DND-41 (cell line): ENCODE results near the gene TBC1D5.

Experiments used
- CTCF ChIP-seq: IDR thresholded peaks from 2 replicates; pipeline ENCODE4 v1.5.1; 2012; ENCODE audit warnings: borderline replicate concordance, low read length, moderate library complexity, mild to moderate bottlenecking; ENCODE audit not compliant: poor library complexity, severe bottlenecking; ENCODE audit errors: extremely low read depth
- EZH2 ChIP-seq: IDR thresholded peaks from 3 replicates; pipeline ENCODE4 v1.6.1; 2012; ENCODE audit warnings: borderline replicate concordance, low read depth, mild to moderate bottlenecking, moderate library complexity, low read length, inconsistent platforms; ENCODE audit not compliant: severe bottlenecking

- no peak for TF ChIP-seq EZH2
- TF ChIP-seq CTCF: no peak
Measured at GRCh38 chr3:17154221-17154620, 588.2 kb downstream of the TBC1D5 start.
